ENCODE data around the gene LUZP1.

DNA sequence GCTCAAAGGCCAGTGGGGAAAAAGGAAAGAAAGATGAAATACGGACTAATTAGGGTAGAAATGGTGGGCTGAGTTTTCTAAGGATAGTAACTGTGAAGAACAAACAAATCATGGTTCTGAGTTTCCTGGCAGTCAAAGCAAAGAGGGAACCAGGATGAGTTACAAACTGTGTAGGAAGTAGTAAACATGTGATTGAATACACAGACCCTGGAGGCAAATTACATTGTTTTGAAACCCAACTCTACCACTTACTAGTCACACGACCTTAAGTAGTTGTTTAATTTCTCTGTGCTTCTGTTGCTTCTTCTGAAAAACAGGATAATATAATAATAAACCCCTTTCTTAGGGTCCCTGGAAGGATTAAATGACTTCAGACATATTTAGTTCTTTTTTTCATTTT, 11.2 kb upstream of the LUZP1 start:
- TF ChIP-seq POLR2AphosphoS5 (IDR thresholded peaks at IDR 0.05): no peak
- TF ChIP-seq CTCF (IDR thresholded peaks at IDR 0.05): no peak
- no peak for TF ChIP-seq POLR2A (IDR thresholded peaks at IDR 0.05)
- no peak for TF ChIP-seq EP300 (IDR thresholded peaks at IDR 0.05)

Measured in suprapubic skin (tissue), 4 donors.